ENCODE measurements around the gene TSPO.

Gene TSPO

DNA sequence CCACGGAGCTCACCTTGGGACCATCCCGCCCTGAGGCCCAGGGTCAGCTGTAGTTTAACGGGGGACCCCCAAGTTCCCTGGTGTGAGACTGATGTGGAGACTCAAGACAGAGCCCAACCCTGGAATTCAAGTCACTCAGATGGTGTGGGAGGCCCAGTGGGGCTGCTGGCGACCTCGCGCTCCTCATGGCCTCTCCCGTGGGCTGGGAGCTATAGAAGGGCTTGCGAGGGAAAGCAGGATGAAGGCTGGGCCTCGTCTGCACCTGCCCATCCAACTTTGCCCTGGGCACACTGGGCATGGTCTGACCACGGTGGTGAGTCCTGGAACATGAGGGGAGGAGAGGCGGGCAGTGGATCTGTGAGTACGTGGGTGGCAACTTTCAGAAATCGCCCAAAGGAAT, 49.2 kb downstream of the TSPO start:
- H3K27me3 ChIP-seq (ENCODE audit: control insufficient read depth in 1 of 2, insufficient read depth in 2 of 2, low read length in 2 of 2), result peaks cover 5 to 12% of the 10 kb centered on the region in 2 donors

DNA sequence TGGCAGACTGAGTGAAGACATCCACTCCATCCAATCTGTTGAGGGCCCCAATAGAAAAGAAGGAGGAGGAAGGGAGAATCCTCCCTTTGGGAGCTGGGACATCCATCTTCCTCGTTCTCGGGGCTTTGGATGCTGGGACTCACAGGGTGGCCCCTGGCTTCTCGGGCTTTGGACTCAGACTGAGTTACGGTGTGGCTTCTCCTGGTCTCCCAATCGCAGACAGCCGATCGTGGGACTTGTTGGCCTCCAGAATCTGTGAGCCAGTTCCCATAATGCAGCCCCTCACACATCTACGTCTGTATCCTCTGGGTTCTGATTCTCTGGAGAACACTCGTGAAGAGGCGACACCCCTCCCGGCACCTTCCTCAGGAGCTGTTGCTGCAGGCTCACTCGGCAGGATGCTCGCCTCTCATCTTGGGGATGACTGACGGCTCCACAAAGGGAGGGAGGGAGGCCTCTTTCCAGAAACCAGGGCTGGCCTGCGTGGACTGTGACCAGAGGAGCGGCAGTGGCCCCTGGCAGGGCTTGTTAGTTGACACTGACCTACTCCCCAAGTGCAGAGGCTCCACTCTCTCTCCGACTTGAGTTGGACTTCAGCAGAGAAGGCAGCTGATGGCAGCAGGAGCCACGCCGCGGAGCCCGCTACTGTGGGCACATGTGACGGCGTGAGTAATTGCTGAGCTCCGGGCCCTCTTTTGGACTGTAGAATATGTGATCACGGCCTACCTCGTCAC, 50.3 kb downstream of the TSPO start:
- H3K36me3 ChIP-seq (ENCODE audit: insufficient read depth, low read length), result no peaks in the 10 kb centered on the region
- no peak overlapping the region for H3K9ac ChIP-seq (ENCODE audit: low read length)
- peaks cover 0 to 12% of the 10 kb centered on the region in 2 donors for H3K27me3 ChIP-seq (ENCODE audit: control insufficient read depth in 1 of 2, insufficient read depth in 2 of 2, low read length in 2 of 2)
- H3K9me3 ChIP-seq (ENCODE audit: low read length), result no peaks in the 10 kb centered on the region
- no peak overlapping the region for H3K4me3 ChIP-seq (ENCODE audit: low read depth in 1 of 2, low read length in 2 of 2)
- H3K4me1 ChIP-seq (ENCODE audit: insufficient read depth, low read length), result no peaks in the 10 kb centered on the region
- no peak overlapping the region for H3K27ac ChIP-seq (ENCODE audit: low read depth, low read length)

More for the DNA sequence above, 49.2 kb downstream of the TSPO start:
- no peak overlapping the region for H3K9ac ChIP-seq (ENCODE audit: low read length)
- no peaks in the 10 kb centered on the region for H3K4me1 ChIP-seq (ENCODE audit: insufficient read depth, low read length)
- no peak overlapping the region for H3K4me3 ChIP-seq (ENCODE audit: low read depth in 1 of 2, low read length in 2 of 2)
- no peaks in the 10 kb centered on the region for H3K36me3 ChIP-seq (ENCODE audit: insufficient read depth, low read length)
- no peaks in the 10 kb centered on the region for H3K9me3 ChIP-seq (ENCODE audit: low read length)
- no peak overlapping the region for H3K27ac ChIP-seq (ENCODE audit: low read depth, low read length)

DNA sequence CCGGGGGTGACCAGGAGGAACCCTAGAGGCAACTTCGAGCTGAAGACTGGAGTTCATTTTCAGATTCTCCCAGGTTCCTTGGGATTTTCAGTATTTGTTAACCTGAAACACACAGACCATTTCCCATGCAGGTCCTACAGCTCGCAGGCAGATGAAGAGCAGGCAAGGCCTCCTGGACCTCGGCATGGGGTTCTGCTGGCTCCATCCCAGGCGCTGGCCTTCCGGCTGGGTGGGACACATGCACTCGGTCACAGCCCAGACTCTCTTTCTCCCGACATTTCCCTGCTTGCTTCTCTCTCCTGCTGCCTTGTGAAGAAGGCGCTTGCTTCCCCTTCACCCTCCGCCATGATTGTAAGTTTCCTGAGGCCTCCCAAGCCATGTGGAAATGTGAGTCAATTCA, 51.0 kb downstream of the TSPO start:
- Histone ChIP-seq H3K27ac (ENCODE audit: low read depth, low read length) (no peak overlapping the region), H3K4me1 (ENCODE audit: insufficient read depth, low read length) (no peaks in the 10 kb centered on the region), H3K9me3 (ENCODE audit: low read length) (no peaks in the 10 kb centered on the region), H3K9ac (ENCODE audit: low read length) (no peak overlapping the region), H3K4me3 (ENCODE audit: low read depth in 1 of 2, low read length in 2 of 2) (no peak overlapping the region), H3K27me3 (ENCODE audit: control insufficient read depth in 1 of 2, insufficient read depth in 2 of 2, low read length in 2 of 2) (peaks cover 0 to 12% of the 10 kb centered on the region in 2 donors), H3K36me3 (ENCODE audit: insufficient read depth, low read length) (no peaks in the 10 kb centered on the region)

DNA sequence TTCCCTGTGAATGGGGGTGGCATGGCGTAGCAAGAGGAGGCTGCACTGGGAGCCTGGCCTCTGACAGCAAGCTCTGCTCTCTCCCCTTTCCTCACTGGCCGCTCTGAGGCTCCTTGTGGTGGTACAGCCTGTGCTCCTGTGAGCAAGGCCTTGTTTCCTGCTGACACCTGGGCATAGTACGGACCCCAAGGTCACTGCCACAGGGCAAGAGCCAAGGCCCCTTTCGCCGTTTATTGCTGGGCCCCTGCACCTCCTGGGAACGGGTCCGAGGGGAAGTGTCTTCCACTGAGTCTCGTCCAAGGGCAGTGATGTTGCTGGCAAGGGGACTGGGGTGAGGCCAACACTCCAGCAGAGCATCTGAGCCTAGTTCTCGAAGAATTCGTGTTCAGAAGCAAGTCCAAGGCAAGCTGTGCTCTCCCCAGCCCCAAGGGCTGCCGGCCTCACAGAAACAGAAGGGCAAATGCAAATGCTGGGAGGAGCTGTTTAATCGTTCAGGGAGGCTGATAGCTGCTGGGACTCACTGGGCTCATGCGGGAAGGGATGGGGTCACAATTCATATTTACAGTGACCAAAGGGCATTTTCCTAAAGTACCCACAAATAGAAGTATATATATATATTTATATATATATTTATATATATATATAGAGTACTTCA, 51.5 kb downstream of the TSPO start:
- Histone ChIP-seq H3K27ac (ENCODE audit: low read depth, low read length) (no peak overlapping the region), H3K36me3 (ENCODE audit: insufficient read depth, low read length) (no peaks in the 10 kb centered on the region)

DNA sequence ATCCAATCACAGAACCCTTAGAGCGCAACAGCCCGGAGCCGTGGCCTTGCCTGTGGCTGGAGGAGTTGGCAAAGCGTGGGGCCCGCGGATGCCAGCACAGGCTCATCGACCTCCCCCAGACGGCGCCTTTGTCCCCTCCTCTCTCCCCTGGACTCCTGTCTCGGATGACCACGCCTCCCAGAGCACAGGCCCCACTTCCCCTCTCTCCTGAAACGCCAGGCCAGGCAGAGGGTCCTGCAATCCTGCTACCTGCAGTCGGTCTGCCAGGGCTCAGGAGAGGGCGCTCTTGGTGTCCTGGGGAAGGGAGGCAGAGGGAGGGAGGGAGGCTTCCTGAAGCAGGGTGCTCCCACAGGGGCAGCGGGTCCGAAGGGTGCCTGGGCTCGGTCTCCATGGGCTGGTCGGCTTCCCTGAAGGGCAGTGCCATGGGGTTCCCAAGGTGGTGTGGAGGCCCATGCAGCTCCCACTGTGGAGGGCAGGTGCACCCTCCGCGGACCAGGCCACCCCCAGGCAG, 52.2 kb downstream of the TSPO start:
- H3K4me1 ChIP-seq (ENCODE audit: insufficient read depth, low read length), result no peaks in the 10 kb centered on the region
- no peak overlapping the region for H3K4me3 ChIP-seq (ENCODE audit: low read depth in 1 of 2, low read length in 2 of 2)
- H3K9ac ChIP-seq (ENCODE audit: low read length), result no peak overlapping the region
- H3K36me3 ChIP-seq (ENCODE audit: insufficient read depth, low read length), result no peaks in the 10 kb centered on the region
- peaks cover 0 to 7% of the 10 kb centered on the region in 2 donors for H3K27me3 ChIP-seq (ENCODE audit: control insufficient read depth in 1 of 2, insufficient read depth in 2 of 2, low read length in 2 of 2)
- H3K27ac ChIP-seq (ENCODE audit: low read depth, low read length), result no peak overlapping the region
- no peaks in the 10 kb centered on the region for H3K9me3 ChIP-seq (ENCODE audit: low read length)

More for the DNA sequence above, 51.5 kb downstream of the TSPO start:
- Histone ChIP-seq H3K9me3 (ENCODE audit: low read length) (no peaks in the 10 kb centered on the region), H3K9ac (ENCODE audit: low read length) (no peak overlapping the region), H3K4me3 (ENCODE audit: low read depth in 1 of 2, low read length in 2 of 2) (no peak overlapping the region), H3K4me1 (ENCODE audit: insufficient read depth, low read length) (no peaks in the 10 kb centered on the region), H3K27me3 (ENCODE audit: control insufficient read depth in 1 of 2, insufficient read depth in 2 of 2, low read length in 2 of 2) (peaks cover 0 to 12% of the 10 kb centered on the region in 2 donors)

DNA sequence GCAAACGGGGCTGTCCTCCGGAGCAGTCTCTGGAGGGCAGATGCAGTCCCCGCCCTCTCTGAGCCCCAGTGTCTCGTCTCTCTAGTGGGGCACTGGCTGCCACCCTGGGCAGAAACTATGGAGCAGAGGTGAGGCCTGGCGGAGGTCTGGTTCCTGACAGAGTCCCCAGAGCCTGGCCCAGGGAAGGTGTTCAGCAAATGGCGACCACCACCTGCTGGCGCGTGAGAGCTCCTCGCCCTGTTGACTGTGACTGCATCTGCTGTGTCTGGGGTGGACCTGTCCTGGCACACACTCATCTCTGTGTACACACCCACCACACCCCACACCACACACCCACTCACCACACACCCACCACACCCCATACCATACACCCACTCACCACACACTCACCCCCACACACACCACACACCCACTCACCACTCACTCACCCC, 53.9 kb downstream of the TSPO start:
- H3K36me3 ChIP-seq (ENCODE audit: insufficient read depth, low read length), result no peaks in the 10 kb centered on the region
- H3K4me1 ChIP-seq (ENCODE audit: insufficient read depth, low read length), result no peaks in the 10 kb centered on the region
- no peaks in the 10 kb centered on the region for H3K9me3 ChIP-seq (ENCODE audit: low read length)
- no peak overlapping the region for H3K4me3 ChIP-seq (ENCODE audit: low read depth in 1 of 2, low read length in 2 of 2)
- H3K27ac ChIP-seq (ENCODE audit: low read depth, low read length), result no peak overlapping the region
- H3K9ac ChIP-seq (ENCODE audit: low read length), result no peak overlapping the region
- H3K27me3 ChIP-seq (ENCODE audit: control insufficient read depth in 1 of 2, insufficient read depth in 2 of 2, low read length in 2 of 2), result no peaks in the 10 kb centered on the region

DNA sequence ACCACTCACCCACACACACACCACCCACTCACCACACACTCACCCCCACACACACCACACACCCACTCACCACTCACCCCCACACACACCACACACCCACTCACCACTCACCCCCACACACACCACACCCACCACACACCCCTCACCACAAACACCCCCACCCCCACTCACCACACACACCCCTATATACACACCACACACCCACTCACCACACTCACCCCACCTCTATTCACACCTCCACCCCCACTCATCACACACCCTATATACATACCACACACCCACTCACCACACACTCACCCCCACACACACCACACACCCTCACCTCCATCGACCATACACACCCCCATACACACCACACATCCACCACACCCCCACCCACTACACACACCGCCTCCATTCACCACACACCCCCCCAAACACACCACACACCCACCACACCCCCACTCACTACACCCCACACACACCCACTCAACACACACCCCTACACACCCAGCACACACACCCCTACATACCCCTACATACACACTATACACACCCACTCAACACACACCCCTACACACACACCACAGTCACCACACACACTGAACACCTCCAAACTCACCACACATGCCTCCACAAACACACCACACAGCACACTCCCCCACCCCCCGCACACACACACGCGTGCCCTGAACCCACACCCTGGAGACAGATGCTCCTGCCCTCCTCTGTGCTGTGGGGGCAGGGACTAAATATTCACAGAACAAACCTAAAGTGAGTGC, 54.6 kb downstream of the TSPO start:
- Histone ChIP-seq H3K4me3 (ENCODE audit: low read depth in 1 of 2, low read length in 2 of 2) (no peak overlapping the region), H3K27me3 (ENCODE audit: control insufficient read depth in 1 of 2, insufficient read depth in 2 of 2, low read length in 2 of 2) (no peaks in the 10 kb centered on the region), H3K9me3 (ENCODE audit: low read length) (no peaks in the 10 kb centered on the region), H3K4me1 (ENCODE audit: insufficient read depth, low read length) (no peaks in the 10 kb centered on the region), H3K9ac (ENCODE audit: low read length) (no peak overlapping the region), H3K36me3 (ENCODE audit: insufficient read depth, low read length) (no peaks in the 10 kb centered on the region), H3K27ac (ENCODE audit: low read depth, low read length) (no peak overlapping the region)

DNA sequence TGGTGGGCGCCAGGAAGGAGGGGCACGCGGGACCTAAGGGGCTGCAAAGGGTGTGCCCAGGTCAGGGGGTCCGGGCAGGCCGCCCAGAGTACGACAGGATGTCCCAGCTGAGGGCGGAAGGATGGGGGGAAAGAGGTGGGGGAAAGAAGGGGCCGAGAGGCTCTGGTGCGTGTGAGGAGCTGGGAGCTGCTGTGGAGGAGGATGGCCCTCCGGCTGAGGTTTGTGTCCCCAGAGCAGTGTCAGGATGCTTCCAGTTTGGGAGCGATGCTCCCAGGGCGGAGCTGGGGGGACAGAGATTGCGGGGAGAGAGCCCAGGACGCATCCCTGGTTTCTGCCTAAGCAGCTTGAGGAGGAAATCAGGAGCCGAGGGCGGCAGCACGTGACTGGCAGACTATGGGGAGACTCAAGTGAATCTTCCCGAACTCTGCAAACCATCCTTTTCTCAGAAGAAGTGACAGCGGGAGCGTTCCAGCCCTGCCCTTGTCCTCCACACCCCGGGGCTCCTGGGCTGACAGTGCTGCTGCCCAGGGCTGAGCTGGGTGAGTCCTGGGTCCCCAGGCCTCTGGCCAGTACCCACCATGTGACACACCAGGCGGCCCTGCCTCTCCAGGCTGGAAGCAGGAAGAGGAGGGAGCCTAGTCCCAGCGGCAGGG, 55.3 kb downstream of the TSPO start:
- Histone ChIP-seq H3K27me3 (ENCODE audit: control insufficient read depth in 1 of 2, insufficient read depth in 2 of 2, low read length in 2 of 2) (no peaks in the 10 kb centered on the region), H3K9me3 (ENCODE audit: low read length) (no peaks in the 10 kb centered on the region), H3K36me3 (ENCODE audit: insufficient read depth, low read length) (no peaks in the 10 kb centered on the region), H3K9ac (ENCODE audit: low read length) (no peak overlapping the region), H3K4me1 (ENCODE audit: insufficient read depth, low read length) (no peaks in the 10 kb centered on the region), H3K27ac (ENCODE audit: low read depth, low read length) (no peak overlapping the region), H3K4me3 (ENCODE audit: low read depth in 1 of 2, low read length in 2 of 2) (no peak overlapping the region)

DNA sequence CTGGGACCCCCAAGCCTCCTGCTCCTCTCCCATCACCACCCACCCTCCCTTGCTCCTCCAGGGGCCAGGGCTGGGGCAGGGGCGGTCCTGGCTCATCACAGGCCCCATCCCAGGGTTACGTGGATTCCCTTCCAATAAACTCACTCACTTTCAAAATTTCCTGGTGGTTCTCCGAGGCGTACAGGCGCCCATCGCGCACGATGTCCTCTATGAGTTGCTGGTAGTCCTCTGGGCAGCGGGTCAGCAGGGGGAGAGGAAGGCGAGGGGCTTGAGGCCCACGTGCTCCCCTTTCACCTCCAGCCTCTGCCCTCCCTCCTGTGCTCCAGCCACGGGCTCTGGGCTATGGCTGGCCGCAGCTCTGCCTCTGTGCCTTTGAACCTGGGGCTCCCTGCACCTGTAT, 56.0 kb downstream of the TSPO start:
- Histone ChIP-seq H3K4me3 (ENCODE audit: low read depth in 1 of 2, low read length in 2 of 2) (no peak overlapping the region), H3K36me3 (ENCODE audit: insufficient read depth, low read length) (no peaks in the 10 kb centered on the region), H3K4me1 (ENCODE audit: insufficient read depth, low read length) (no peaks in the 10 kb centered on the region), H3K9ac (ENCODE audit: low read length) (no peak overlapping the region), H3K9me3 (ENCODE audit: low read length) (no peaks in the 10 kb centered on the region), H3K27me3 (ENCODE audit: control insufficient read depth in 1 of 2, insufficient read depth in 2 of 2, low read length in 2 of 2) (no peaks in the 10 kb centered on the region), H3K27ac (ENCODE audit: low read depth, low read length) (no peak overlapping the region)

DNA sequence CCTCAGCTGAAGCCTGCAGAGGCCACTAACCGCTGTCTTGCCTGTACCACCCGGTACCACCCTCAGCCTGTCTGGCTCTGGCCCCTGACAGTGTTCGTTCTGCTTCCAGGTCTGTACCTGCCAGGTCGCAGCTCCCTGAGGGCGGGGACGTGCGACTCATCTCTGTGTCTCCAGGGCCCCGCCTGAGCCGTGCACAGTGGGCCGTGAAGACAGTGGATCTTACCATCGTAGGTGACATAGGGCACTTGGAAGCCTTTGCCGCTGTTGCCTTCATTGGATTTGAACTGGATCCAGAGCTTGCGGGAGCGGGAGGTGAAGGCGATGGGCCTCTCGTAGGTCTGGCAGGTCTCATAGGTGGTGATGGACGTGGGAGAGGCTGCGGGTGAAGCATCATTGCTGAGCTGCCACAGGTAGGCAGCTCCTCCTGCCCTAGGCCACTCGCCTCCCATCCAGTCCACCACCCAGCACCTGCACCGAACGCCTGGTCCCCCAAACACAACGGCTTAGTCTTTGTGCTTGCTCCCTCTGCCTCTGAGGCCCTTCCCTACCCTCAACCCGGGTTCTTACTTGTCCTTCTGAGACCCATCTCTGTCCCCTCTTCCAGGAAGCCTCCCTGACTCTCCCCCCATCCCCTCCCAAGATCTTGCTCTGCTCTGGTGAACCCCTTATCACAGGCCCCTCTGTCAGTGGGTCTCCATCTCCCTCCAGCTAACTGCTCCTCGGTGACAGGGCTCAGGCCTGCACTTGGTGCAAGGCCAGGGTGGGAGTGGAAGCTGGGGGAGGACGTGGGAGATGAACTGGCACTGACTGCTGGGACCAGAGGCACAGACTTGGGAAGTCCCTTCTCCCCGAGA, 56.7 kb downstream of the TSPO start:
- Histone ChIP-seq H3K9ac (ENCODE audit: low read length) (no peak overlapping the region), H3K27ac (ENCODE audit: low read depth, low read length) (no peak overlapping the region), H3K27me3 (ENCODE audit: control insufficient read depth in 1 of 2, insufficient read depth in 2 of 2, low read length in 2 of 2) (no peaks in the 10 kb centered on the region), H3K36me3 (ENCODE audit: insufficient read depth, low read length) (no peaks in the 10 kb centered on the region), H3K9me3 (ENCODE audit: low read length) (no peaks in the 10 kb centered on the region), H3K4me3 (ENCODE audit: low read depth in 1 of 2, low read length in 2 of 2) (no peak overlapping the region), H3K4me1 (ENCODE audit: insufficient read depth, low read length) (no peaks in the 10 kb centered on the region)

All from muscle layer of colon (tissue), 2 donors.